HepG2 (cell line): ENCODE data around the gene WIPF2. TPM values are rescaled to one million over a fixed set of nuclear protein-coding genes. Genes with fewer than 3 reads are reported as not detected.
A peak's percentile ranks its signal among the peaks of the same experiment; 100 is the strongest.

Source experiments
- GATAD2A ChIP-seq: IDR thresholded peaks from 2 replicates; pipeline ENCODE4 v1.6.1; 2016
- GMEB2 ChIP-seq: IDR thresholded peaks from 2 replicates; pipeline ENCODE4 v1.6.1; 2016; ENCODE audit warnings: missing biosample characterization, missing genetic modification reagents, low read depth
- HMGXB3 ChIP-seq: sonication (generic); formaldehyde crosslinking; IDR thresholded peaks from 2 replicates; pipeline ENCODE4 v1.4.0; 2020; ENCODE audit warnings: missing genetic modification reagents, borderline replicate concordance
- MIER2 ChIP-seq: IDR thresholded peaks from 2 replicates; pipeline ENCODE4 v1.6.1; 2016; ENCODE audit warnings: missing biosample characterization, missing genetic modification reagents
- MIXL1 ChIP-seq: IDR thresholded peaks from 2 replicates; pipeline ENCODE4 v1.6.1; 2016
- REPIN1 ChIP-seq: sonication (generic); formaldehyde crosslinking; IDR thresholded peaks from 2 replicates; pipeline ENCODE4 v1.8.0; 2022; ENCODE audit warnings: missing genetic modification reagents, low read depth, mild to moderate bottlenecking, borderline replicate concordance
- SAP130 ChIP-seq: IDR thresholded peaks from 2 replicates; pipeline ENCODE4 v1.6.1; 2016; ENCODE audit warnings: low read depth
- SIX1 ChIP-seq: sonication (generic); formaldehyde crosslinking; IDR thresholded peaks from 2 replicates; pipeline ENCODE4 v1.4.0; 2020; ENCODE audit warnings: missing genetic modification reagents, borderline replicate concordance
- U2AF2 ChIP-seq: fragments of 200-400 bp; formaldehyde crosslinking; IDR thresholded peaks from 2 replicates; pipeline ENCODE4 v1.6.1; 2017; ENCODE audit warnings: low read depth, mild to moderate bottlenecking, low read length
- YY1 ChIP-seq: IDR thresholded peaks from 2 replicates; pipeline ENCODE4 v1.6.1; 2011; ENCODE audit warnings: low read length, low read depth, moderate library complexity, mild to moderate bottlenecking; ENCODE audit not compliant: insufficient read depth, insufficient replicate concordance
- ZFAT ChIP-seq: sonication (generic); formaldehyde crosslinking; conservative IDR thresholded peaks from 2 replicates; pipeline ENCODE4 v1.8.1; 2023; ENCODE audit warnings: missing genetic modification reagents, inconsistent platforms
- ZFX ChIP-seq: sonication (generic); formaldehyde crosslinking; IDR thresholded peaks from 2 replicates; pipeline ENCODE4 v1.4.0; 2020; ENCODE audit warnings: mild to moderate bottlenecking, low read depth, missing genetic modification reagents, moderate library complexity
- ZNF33A ChIP-seq: sonication (generic); formaldehyde crosslinking; IDR thresholded peaks from 2 replicates; pipeline ENCODE4 v1.5.1; 2020; ENCODE audit warnings: missing genetic modification reagents, mild to moderate bottlenecking, moderate library complexity, borderline replicate concordance
- ZNF558 ChIP-seq: sonication (generic); formaldehyde crosslinking; IDR thresholded peaks from 2 replicates; pipeline ENCODE4 v1.9.0; 2022; ENCODE audit warnings: mild to moderate bottlenecking, missing genetic modification reagents, borderline replicate concordance
- ZNF563 ChIP-seq: sonication (generic); formaldehyde crosslinking; IDR thresholded peaks from 2 replicates; pipeline ENCODE4 v1.8.0; 2022; ENCODE audit warnings: mild to moderate bottlenecking, moderate library complexity, missing genetic modification reagents
- ZNF574 ChIP-seq: sonication (generic); formaldehyde crosslinking; IDR thresholded peaks from 2 replicates; pipeline ENCODE4 v1.4.0; 2020; ENCODE audit warnings: missing genetic modification reagents
- ZNF775 ChIP-seq: sonication (generic); formaldehyde crosslinking; IDR thresholded peaks from 2 replicates; pipeline ENCODE4 v1.4.0; 2020; ENCODE audit warnings: missing genetic modification reagents, mild to moderate bottlenecking, moderate library complexity, borderline replicate concordance
- polyA plus RNA-seq, 8 experiments: library from polyadenylated mRNA; depleted of rRNA in 3 of 8; stranded (reverse) in 7 of 8; unstranded in 1 of 8; fragments of >200 nt; fragmentation: Illumina TruSeq in 4 of 8; extraction: Trizol in 4 of 8; gene quantifications; 2 replicates each; pipeline versions ENCODE4 v1.2.1 to v1.2.3, GENCODE V29; 2011 to 2016; ENCODE audit warnings: low read depth in 4 of 8, missing spikeins in 1 of 8, mixed read lengths in 1 of 8; ENCODE audit not compliant: insufficient read depth in 1 of 8
- total RNA-seq, 5 experiments: library from RNA; depleted of rRNA; stranded (reverse); fragments of >200 nt; fragmentation: Illumina TruSeq; extraction: Trizol; gene quantifications; 2 replicates each; pipeline ENCODE4 v1.2.3, GENCODE V29; 2016; ENCODE audit warnings: low read depth in 1 of 5

The WIPF2 gene
- total and polyA plus RNA-seq, 2 of the 13 experiments (the other 11 are each of a cell fraction or from before 2014, with no cell fraction given): 7.2 to 10.8 TPM

GRCh38 chr17:40326014-40326831 lies 107.1 kb downstream of the WIPF2 start (continued):
- no peak for TF ChIP-seq YY1
- TF ChIP-seq ZNF574 (CRISPR knock-in tag): peak; percentile 36; the same call in 1 of the 2 replicates
- TF ChIP-seq ZNF563 (CRISPR knock-in tag): no peak
- no peak for TF ChIP-seq SIX1 (CRISPR knock-in tag)
- TF ChIP-seq REPIN1 (CRISPR knock-in tag): no peak
- no peak for TF ChIP-seq ZNF558
- TF ChIP-seq MIXL1 (CRISPR knock-in tag): no peak
- TF ChIP-seq ZFAT (CRISPR knock-in tag): no peak
- TF ChIP-seq U2AF2: no peak
- TF ChIP-seq HMGXB3 (CRISPR knock-in tag): no peak
- TF ChIP-seq MIER2: no peak
- no peak for TF ChIP-seq ZNF33A
- TF ChIP-seq ZNF775 (CRISPR knock-in tag): no peak
- no peak for TF ChIP-seq SAP130 (CRISPR knock-in tag)
- TF ChIP-seq GMEB2: no peak
- peak; percentile 12; the same call in 1 of the 2 replicates for TF ChIP-seq ZFX (CRISPR knock-in tag)
- TF ChIP-seq GATAD2A (CRISPR knock-in tag): no peak
